ENCODE measurements around the gene ARVCF. TPM values are rescaled to one million over a fixed set of nuclear protein-coding genes. Genes with fewer than 3 reads are reported as not detected.

Gene ARVCF
- total RNA-seq, 1 donor, result 27.1 TPM

- Histone ChIP-seq H3K4me3 (ENCODE audit: insufficient read depth, low read length) (no peak overlapping the region), H3K9me3 (ENCODE audit: low read depth, low read length) (no peaks in the 10 kb centered on the region), H3K4me1 (ENCODE audit: insufficient read depth, low read length) (no peaks in the 10 kb centered on the region), H2AFZ (ENCODE audit: low read length) (no peak overlapping the region), H3K36me3 (ENCODE audit: insufficient read depth, low read length) (no peaks in the 10 kb centered on the region), H3K79me2 (ENCODE audit: insufficient read depth, low read length) (no peaks in the 10 kb centered on the region), H3K27me3 (ENCODE audit: insufficient read depth, low read length) (no peaks in the 10 kb centered on the region), H3K4me2 (ENCODE audit: insufficient read depth, low read length) (no peak overlapping the region), H3K27ac (ENCODE audit: low read depth, low read length) (no peak overlapping the region), H4K20me1 (ENCODE audit: insufficient read depth, low read length) (no peaks in the 10 kb centered on the region)
- peak; percentile 70 for DNase-seq (ENCODE audit: insufficient read length, low spot score, missing footprints)
- TF ChIP-seq CTCF (IDR thresholded peaks at IDR 0.05; ENCODE audit: extremely low read depth, low read depth, low read length), result no peak
Measured at GRCh38 chr22:20009582-20010306, 6.9 kb downstream of the ARVCF start.

GRCh38 chr22:20009018-20009491 lies 7.6 kb downstream of the ARVCF start:
- H3K9me3 ChIP-seq (ENCODE audit: low read depth, low read length), result no peaks in the 10 kb centered on the region
- peak; percentile 61 for DNase-seq (ENCODE audit: insufficient read length, low spot score, missing footprints)
- no peak overlapping the region for H2AFZ ChIP-seq (ENCODE audit: low read length)
- no peaks in the 10 kb centered on the region for H3K27me3 ChIP-seq (ENCODE audit: insufficient read depth, low read length)
- H3K36me3 ChIP-seq (ENCODE audit: insufficient read depth, low read length), result no peaks in the 10 kb centered on the region
- H3K4me2 ChIP-seq (ENCODE audit: insufficient read depth, low read length), result no peak overlapping the region
- H3K4me3 ChIP-seq (ENCODE audit: insufficient read depth, low read length), result no peak overlapping the region
- H3K27ac ChIP-seq (ENCODE audit: low read depth, low read length), result no peak overlapping the region
- TF ChIP-seq CTCF (IDR thresholded peaks at IDR 0.05; ENCODE audit: extremely low read depth, low read depth, low read length), result no peak
- no peaks in the 10 kb centered on the region for H4K20me1 ChIP-seq (ENCODE audit: insufficient read depth, low read length)
- no peaks in the 10 kb centered on the region for H3K79me2 ChIP-seq (ENCODE audit: insufficient read depth, low read length)
- no peaks in the 10 kb centered on the region for H3K4me1 ChIP-seq (ENCODE audit: insufficient read depth, low read length)

GRCh38 chr22:20008221-20008995 lies 8.2 kb downstream of the ARVCF start:
- no peaks in the 10 kb centered on the region for H3K36me3 ChIP-seq (ENCODE audit: insufficient read depth, low read length)
- no peaks in the 10 kb centered on the region for H4K20me1 ChIP-seq (ENCODE audit: insufficient read depth, low read length)
- H2AFZ ChIP-seq (ENCODE audit: low read length), result no peak overlapping the region
- H3K9me3 ChIP-seq (ENCODE audit: low read depth, low read length), result no peaks in the 10 kb centered on the region
- TF ChIP-seq CTCF (IDR thresholded peaks at IDR 0.05; ENCODE audit: extremely low read depth, low read depth, low read length), result no peak
- no peak overlapping the region for H3K27ac ChIP-seq (ENCODE audit: low read depth, low read length)
- H3K79me2 ChIP-seq (ENCODE audit: insufficient read depth, low read length), result no peaks in the 10 kb centered on the region
- H3K4me1 ChIP-seq (ENCODE audit: insufficient read depth, low read length), result no peaks in the 10 kb centered on the region
- no peak overlapping the region for H3K4me2 ChIP-seq (ENCODE audit: insufficient read depth, low read length)
- DNase-seq (ENCODE audit: insufficient read length, low spot score, missing footprints), result peak; percentile 81
- H3K27me3 ChIP-seq (ENCODE audit: insufficient read depth, low read length), result no peaks in the 10 kb centered on the region
- no peak overlapping the region for H3K4me3 ChIP-seq (ENCODE audit: insufficient read depth, low read length)

- Histone ChIP-seq H4K20me1 (ENCODE audit: insufficient read depth, low read length) (no peaks in the 10 kb centered on the region), H2AFZ (ENCODE audit: low read length) (no peak overlapping the region), H3K4me2 (ENCODE audit: insufficient read depth, low read length) (no peak overlapping the region), H3K4me1 (ENCODE audit: insufficient read depth, low read length) (peaks cover 3% of the 10 kb centered on the region), H3K36me3 (ENCODE audit: insufficient read depth, low read length) (no peaks in the 10 kb centered on the region), H3K27ac (ENCODE audit: low read depth, low read length) (no peak overlapping the region), H3K9me3 (ENCODE audit: low read depth, low read length) (no peaks in the 10 kb centered on the region), H3K27me3 (ENCODE audit: insufficient read depth, low read length) (no peaks in the 10 kb centered on the region), H3K4me3 (ENCODE audit: insufficient read depth, low read length) (no peak overlapping the region), H3K79me2 (ENCODE audit: insufficient read depth, low read length) (no peaks in the 10 kb centered on the region)
- no peak for DNase-seq (ENCODE audit: insufficient read length, low spot score, missing footprints)
- no peak for TF ChIP-seq CTCF (IDR thresholded peaks at IDR 0.05; ENCODE audit: extremely low read depth, low read depth, low read length)
Measured at GRCh38 chr22:20004464-20004863, 12.2 kb downstream of the ARVCF start.
